Vagina (tissue), 2 donors: Measurements from ENCODE around the gene UBXN7.
"Not testable (repeated sequence)": the region's sequence is repeated elsewhere in the genome, so short reads cannot be mapped to it uniquely, and the experiment has no call there.

Source experiments
- CTCF ChIP-seq, 3 experiments: fragments of 450-650 bp in 2 of 3; fragments of 200-600 bp in 1 of 3; sonication (generic) in 1 of 3; IDR thresholded peaks; one replicate each; pipeline ENCODE4 v1.5.1; 2017 to 2019; ENCODE audit warnings: antibody characterized with exemption in 3 of 3, mild to moderate bottlenecking in 2 of 3, moderate library complexity in 2 of 3
- POLR2AphosphoS5 ChIP-seq, 2 donors: sonication (generic); formaldehyde crosslinking; IDR thresholded peaks; one replicate each; pipeline ENCODE4 v1.9.0; 2017; ENCODE audit warnings: antibody characterized with exemption in 2 of 2, mild to moderate bottlenecking in 2 of 2, low read depth in 1 of 2; ENCODE audit not compliant: insufficient read depth in 1 of 2

DNA sequence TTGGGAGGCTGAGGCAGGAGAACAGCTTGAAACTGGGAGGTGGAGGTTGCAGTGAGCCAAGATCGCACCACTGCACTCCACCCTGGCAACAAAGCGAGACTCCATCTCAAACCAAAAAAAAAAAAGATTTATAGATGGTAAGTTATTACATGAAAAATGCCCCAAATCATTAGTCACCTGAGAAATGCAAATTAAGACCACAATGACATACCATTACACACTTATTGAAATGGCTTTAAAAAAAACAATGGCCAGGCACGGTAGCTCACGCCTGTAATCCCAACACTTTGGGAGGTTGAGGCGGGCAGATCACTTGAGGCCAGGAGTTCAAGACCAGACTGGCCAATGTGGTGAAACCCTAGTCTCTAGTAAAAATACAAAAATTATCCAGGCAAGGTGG, 10.6 kb downstream of the UBXN7 start:
- not testable (repeated sequence) for TF ChIP-seq CTCF (IDR thresholded peaks at IDR 0.05); POLR2AphosphoS5 (IDR thresholded peaks at IDR 0.05; ENCODE audit: insufficient read depth in 1 of 2, low read depth in 1 of 2)
